Measurements from ENCODE around the gene NDFIP2. TPM values are rescaled to one million over a fixed set of nuclear protein-coding genes. Genes with fewer than 3 reads are reported as not detected.

The NDFIP2 gene
- total and polyA plus RNA-seq, 10 donors, result 2.1 to 27.3 (median 14.0) TPM

Other genes with a start within 250 kb of the NDFIP2 start
- 10 to 100 TPM; 56.3 to 87.6 (median 65.0) TPM for gene RBM26, start 74.9 kb upstream of the NDFIP2 start, total RNA-seq
- 10 to 100 TPM; 25.6 to 38.4 (median 30.7) TPM for gene RBM26, start 74.9 kb upstream of the NDFIP2 start, polyA plus RNA-seq

All from spleen (tissue), 10 donors.